ENCODE data around the gene GLB1L3.

Gene GLB1L3

GRCh38 chr11:134356656-134357544 is 80.7 kb downstream of the GLB1L3 start:
- no peak overlapping the region for H3K4me3 ChIP-seq (replicated peaks; ENCODE audit: low read depth, low read length)
- H3K36me3 ChIP-seq (ENCODE audit: control insufficient read depth, insufficient read depth, low read length): no peaks in the 10 kb centered on the region
- H3K27me3 ChIP-seq (replicated peaks; ENCODE audit: control insufficient read depth, insufficient read depth, low read length): no peaks in the 10 kb centered on the region
- DNase-seq (ENCODE audit: extremely low read depth, insufficient read length): no peak
- TF ChIP-seq CTCF (IDR thresholded peaks at IDR 0.05; ENCODE audit: insufficient read depth, low read length, poor library complexity, severe bottlenecking): no peak

- H3K27me3 ChIP-seq (replicated peaks; ENCODE audit: control insufficient read depth, insufficient read depth, low read length): no peaks in the 10 kb centered on the region
- no peak for TF ChIP-seq CTCF (IDR thresholded peaks at IDR 0.05; ENCODE audit: insufficient read depth, low read length, poor library complexity, severe bottlenecking)
- no peaks in the 10 kb centered on the region for H3K36me3 ChIP-seq (ENCODE audit: control insufficient read depth, insufficient read depth, low read length)
- H3K4me3 ChIP-seq (replicated peaks; ENCODE audit: low read depth, low read length): no peak overlapping the region
- DNase-seq (ENCODE audit: extremely low read depth, insufficient read length): no peak
Observed at GRCh38 chr11:134357545-134357839, 81.3 kb downstream of the GLB1L3 start.

- no peaks in the 10 kb centered on the region for H3K27me3 ChIP-seq (replicated peaks; ENCODE audit: control insufficient read depth, insufficient read depth, low read length)
- no peak overlapping the region for H3K4me3 ChIP-seq (replicated peaks; ENCODE audit: low read depth, low read length)
- DNase-seq (ENCODE audit: extremely low read depth, insufficient read length): no peak
- no peak for TF ChIP-seq CTCF (IDR thresholded peaks at IDR 0.05; ENCODE audit: insufficient read depth, low read length, poor library complexity, severe bottlenecking)
- no peaks in the 10 kb centered on the region for H3K36me3 ChIP-seq (ENCODE audit: control insufficient read depth, insufficient read depth, low read length)
Observed at GRCh38 chr11:134358165-134358855, 82.1 kb downstream of the GLB1L3 start.

GRCh38 chr11:134358856-134359490 is 82.8 kb downstream of the GLB1L3 start:
- no peak overlapping the region for H3K4me3 ChIP-seq (replicated peaks; ENCODE audit: low read depth, low read length)
- H3K36me3 ChIP-seq (ENCODE audit: control insufficient read depth, insufficient read depth, low read length): no peaks in the 10 kb centered on the region
- no peak for DNase-seq (ENCODE audit: extremely low read depth, insufficient read length)
- H3K27me3 ChIP-seq (replicated peaks; ENCODE audit: control insufficient read depth, insufficient read depth, low read length): no peaks in the 10 kb centered on the region
- no peak for TF ChIP-seq CTCF (IDR thresholded peaks at IDR 0.05; ENCODE audit: insufficient read depth, low read length, poor library complexity, severe bottlenecking)

- Histone ChIP-seq H3K4me3 (replicated peaks; ENCODE audit: low read depth, low read length) (no peak overlapping the region), H3K36me3 (ENCODE audit: control insufficient read depth, insufficient read depth, low read length) (no peaks in the 10 kb centered on the region), H3K27me3 (replicated peaks; ENCODE audit: control insufficient read depth, insufficient read depth, low read length) (no peaks in the 10 kb centered on the region)
- DNase-seq (ENCODE audit: extremely low read depth, insufficient read length): no peak
- TF ChIP-seq CTCF (IDR thresholded peaks at IDR 0.05; ENCODE audit: insufficient read depth, low read length, poor library complexity, severe bottlenecking): no peak
Observed at GRCh38 chr11:134359646-134360045, 83.5 kb downstream of the GLB1L3 start.

Measured in GM06990 (cell line).